ENCODE data around the gene THAP5. TPM values are rescaled to one million over a fixed set of nuclear protein-coding genes. Genes with fewer than 3 reads are reported as not detected.

Gene THAP5
- total RNA-seq, 1 experiment from 2014 or later = 24.6 TPM

- Histone ChIP-seq H3K27me3 (ENCODE audit: control insufficient read depth, insufficient read depth, low read length) (peaks cover 3% of the 10 kb centered on the region; the same call in 1 of the 2 replicates), H3K4me1 (ENCODE audit: control insufficient read depth, insufficient read depth, low read length) (no peaks in the 10 kb centered on the region), H3K9me3 (ENCODE audit: control insufficient read depth, insufficient read depth, low read depth, low read length) (no peaks in the 10 kb centered on the region), H3K27ac (ENCODE audit: low read length) (no peak overlapping the region), H3K4me3 (ENCODE audit: low read depth in 2 of 2, low read length in 2 of 2) (no peak overlapping the region), H3K36me3 (ENCODE audit: control insufficient read depth, insufficient read depth, low read length) (no peaks in the 10 kb centered on the region)
- ChIA-PET POLR2A (interaction anchor here (0.7 kb wide), 1 partner anchor 1421 kb away, joined by 6 read pairs; the partner anchor contains the start of gene HBP1), CTCF (no interaction called here)
- no TSS peak for BruUV-seq (replicated peaks)
- DNase-seq (ENCODE audit: low read depth, low spot score) (no peak), ATAC-seq (no peak)
- no peak for TF ChIP-seq POLR2AphosphoS5 (IDR thresholded peaks at IDR 0.05; ENCODE audit: low read depth, low read length)
- no peak for TF ChIP-seq TCF7L2 (IDR thresholded peaks at IDR 0.05; ENCODE audit: low read depth, low read length)
- no peak for TF ChIP-seq CTCF (IDR thresholded peaks at IDR 0.05)
- no peak for TF ChIP-seq REST (IDR thresholded peaks at IDR 0.05; ENCODE audit: insufficient read depth in 1 of 2, low read depth in 2 of 2, low read length in 1 of 2)
- no peak for TF ChIP-seq SIN3A (IDR thresholded peaks at IDR 0.05; ENCODE audit: borderline replicate concordance, insufficient read depth, low read depth, low read length)
- in situ Hi-C loops (cut with HindIII; ENCODE audit: low pct_unique_long_range_greater_than_20kb, low sequenced_read_pairs) = no loop called here
- intact Hi-C loops (cut with micrococcal nuclease; ENCODE audit: unreplicated experiment) = no loop called here
Observed at GRCh38 chr7:108589199-108589598, 19.7 kb upstream of the THAP5 start.

GRCh38 chr7:108586274-108586710 lies 16.8 kb upstream of the THAP5 start:
- DNase-seq (ENCODE audit: low read depth, low spot score) = no peak
- H3K9me3 ChIP-seq (ENCODE audit: control insufficient read depth, insufficient read depth, low read depth, low read length) = no peaks in the 10 kb centered on the region
- ATAC-seq = no peak
- intact Hi-C loops (cut with micrococcal nuclease; ENCODE audit: unreplicated experiment) (no loop called here), in situ Hi-C loops (cut with HindIII; ENCODE audit: low pct_unique_long_range_greater_than_20kb, low sequenced_read_pairs) (no loop called here)
- H3K36me3 ChIP-seq (ENCODE audit: control insufficient read depth, insufficient read depth, low read length) = no peaks in the 10 kb centered on the region
- CTCF ChIA-PET = no interaction called here
- POLR2A ChIA-PET = no interaction called here
- TF ChIP-seq POLR2AphosphoS5 (IDR thresholded peaks at IDR 0.05; ENCODE audit: low read depth, low read length) (no peak), REST (IDR thresholded peaks at IDR 0.05; ENCODE audit: insufficient read depth in 1 of 2, low read depth in 2 of 2, low read length in 1 of 2) (no peak), CTCF (IDR thresholded peaks at IDR 0.05) (no peak), TCF7L2 (IDR thresholded peaks at IDR 0.05; ENCODE audit: low read depth, low read length) (no peak), SIN3A (IDR thresholded peaks at IDR 0.05; ENCODE audit: borderline replicate concordance, insufficient read depth, low read depth, low read length) (no peak)
- H3K4me3 ChIP-seq (ENCODE audit: low read depth in 2 of 2, low read length in 2 of 2) = no peak overlapping the region
- no peak overlapping the region for H3K27ac ChIP-seq (ENCODE audit: low read length)
- H3K27me3 ChIP-seq (ENCODE audit: control insufficient read depth, insufficient read depth, low read length) = peaks cover 3% of the 10 kb centered on the region; the same call in 1 of the 2 replicates
- no TSS peak for BruUV-seq (replicated peaks)
- H3K4me1 ChIP-seq (ENCODE audit: control insufficient read depth, insufficient read depth, low read length) = peaks cover 8% of the 10 kb centered on the region

All from Panc1 (cell line).